Spleen (tissue), 11 donors: ENCODE data around the gene PRKCD. TPM values are rescaled to one million over a fixed set of nuclear protein-coding genes. Genes with fewer than 3 reads are reported as not detected.
"Not testable (repeated sequence)": the region's sequence is repeated elsewhere in the genome, so short reads cannot be mapped to it uniquely, and the experiment has no call there.

Experiments used
- DNase-seq: peaks from one replicate; pipeline ENCODE4 v3.0.0-alpha.2; 2020
- H3K27ac ChIP-seq, 8 donors: fragments of 200-600 bp; sonication (generic) in 7 of 8; 1 replicate in 4 of 8; 2 replicates in 4 of 8; pipeline versions ENCODE4 v1.5.0 to v1.8.0; 2016 to 2021; ENCODE audit warnings: inconsistent platforms in 4 of 8, mild to moderate bottlenecking in 4 of 8, moderate library complexity in 1 of 8
- H3K27me3 ChIP-seq, 7 donors: fragments of 200-600 bp; sonication (generic) in 6 of 7; replicated peaks in 1 of 7; 1 replicate in 4 of 7; 2 replicates in 3 of 7; pipeline versions ENCODE4 v1.5.0 to v1.8.0; 2016 to 2021; ENCODE audit warnings: inconsistent platforms in 3 of 7, mild to moderate bottlenecking in 1 of 7
- H3K36me3 ChIP-seq, 6 donors: fragments of 200-600 bp; sonication (generic) in 5 of 6; 1 replicate in 4 of 6; 2 replicates in 2 of 6; pipeline versions ENCODE4 v1.5.0 to v1.8.0; 2016 to 2021; ENCODE audit warnings: inconsistent platforms in 2 of 6
- H3K4me1 ChIP-seq, 6 donors: fragments of 200-600 bp; sonication (generic) in 5 of 6; 1 replicate in 3 of 6; 2 replicates in 3 of 6; pipeline versions ENCODE4 v1.5.0 to v1.8.0; 2016 to 2021; ENCODE audit warnings: inconsistent platforms in 3 of 6
- H3K4me3 ChIP-seq, 8 donors: fragments of 200-600 bp; sonication (generic) in 7 of 8; 1 replicate in 4 of 8; 2 replicates in 4 of 8; pipeline versions ENCODE4 v1.5.0 to v1.8.0; 2016 to 2021; ENCODE audit warnings: inconsistent platforms in 4 of 8, mild to moderate bottlenecking in 4 of 8, moderate library complexity in 2 of 8
- H3K9me3 ChIP-seq, 8 donors: fragments of 200-600 bp; sonication (generic) in 7 of 8; 1 replicate in 4 of 8; 2 replicates in 4 of 8; pipeline versions ENCODE4 v1.5.0 to v1.8.0; 2016 to 2021; ENCODE audit warnings: inconsistent platforms in 4 of 8
- CTCF ChIP-seq, 11 experiments: fragments of 200-600 bp in 7 of 11; fragments of 450-650 bp in 4 of 11; sonication (generic) in 4 of 11; IDR thresholded peaks in 8 of 11; conservative IDR thresholded peaks in 3 of 11; 1 replicate in 7 of 11; 2 replicates in 4 of 11; pipeline versions ENCODE4 v1.4.0 to v1.8.0; 2016 to 2021; ENCODE audit warnings: antibody characterized with exemption in 11 of 11, inconsistent platforms in 4 of 11, mild to moderate bottlenecking in 1 of 11
- POLR2A ChIP-seq, 3 donors: fragments of 450-650 bp; IDR thresholded peaks; one replicate each; pipeline ENCODE4 v1.5.1; 2017; ENCODE audit warnings: antibody characterized with exemption in 3 of 3, mild to moderate bottlenecking in 1 of 3
- POLR2AphosphoS5 ChIP-seq, 3 donors: sonication (generic); formaldehyde crosslinking; IDR thresholded peaks; one replicate each; pipeline ENCODE4 v1.5.1; 2017; ENCODE audit warnings: antibody characterized with exemption in 3 of 3
- WGBS, 5 donors: extraction: QIAGEN DNeasy Blood & Tissue Kit in 3 of 5; methylation state at CpG; one replicate each; pipeline versions ENCODE4 v1.1.5 to v1.1.7; 2013 to 2018; 5-methylcytosine and 5-hydroxymethylcytosine counted together
- intact Hi-C: fragments of 100-400 bp; cut with DNase I; formaldehyde crosslinking; loops from one replicate; pipeline ENCODE4 v1.15.0; 2023; ENCODE audit warnings: low total_unique reads
- polyA plus RNA-seq, 3 donors: library from polyadenylated mRNA; stranded (reverse); fragments of 200-250 nt; gene quantifications; one replicate each; pipeline ENCODE4 v1.2.1, GENCODE V29; 2013
- total RNA-seq, 7 donors: library from RNA; depleted of rRNA in 3 of 7; stranded (reverse); fragments of >200 nt in 3 of 7; fragmentation: NEBNext Ultra II Directional in 4 of 7; extraction: Animal tissue kit (Norgen Biotek cat#: 25700) in 4 of 7; gene quantifications; one replicate each; pipeline versions ENCODE4 v1.1.0 to v1.2.1, GENCODE V29; 2016 to 2021
- donor health status: healthy with polysubstance abuse.
- donor health status: DM: no; HTN: no; CAD: no; lungs with moderate emphysema.
- donor health status: DM: no; HTN: no; CAD: no.
- donor health status: Bipolar disorder and iron deficiency.
- donor health status: healthy.
- donor health status: DM: no; HTN: no; CAD: no.
- donor health status: DM: yes; HTN: yes; CAD: no.

The PRKCD gene
- total and polyA plus RNA-seq, 10 donors: 22.2 to 100 (median 48.5) TPM

DNA sequence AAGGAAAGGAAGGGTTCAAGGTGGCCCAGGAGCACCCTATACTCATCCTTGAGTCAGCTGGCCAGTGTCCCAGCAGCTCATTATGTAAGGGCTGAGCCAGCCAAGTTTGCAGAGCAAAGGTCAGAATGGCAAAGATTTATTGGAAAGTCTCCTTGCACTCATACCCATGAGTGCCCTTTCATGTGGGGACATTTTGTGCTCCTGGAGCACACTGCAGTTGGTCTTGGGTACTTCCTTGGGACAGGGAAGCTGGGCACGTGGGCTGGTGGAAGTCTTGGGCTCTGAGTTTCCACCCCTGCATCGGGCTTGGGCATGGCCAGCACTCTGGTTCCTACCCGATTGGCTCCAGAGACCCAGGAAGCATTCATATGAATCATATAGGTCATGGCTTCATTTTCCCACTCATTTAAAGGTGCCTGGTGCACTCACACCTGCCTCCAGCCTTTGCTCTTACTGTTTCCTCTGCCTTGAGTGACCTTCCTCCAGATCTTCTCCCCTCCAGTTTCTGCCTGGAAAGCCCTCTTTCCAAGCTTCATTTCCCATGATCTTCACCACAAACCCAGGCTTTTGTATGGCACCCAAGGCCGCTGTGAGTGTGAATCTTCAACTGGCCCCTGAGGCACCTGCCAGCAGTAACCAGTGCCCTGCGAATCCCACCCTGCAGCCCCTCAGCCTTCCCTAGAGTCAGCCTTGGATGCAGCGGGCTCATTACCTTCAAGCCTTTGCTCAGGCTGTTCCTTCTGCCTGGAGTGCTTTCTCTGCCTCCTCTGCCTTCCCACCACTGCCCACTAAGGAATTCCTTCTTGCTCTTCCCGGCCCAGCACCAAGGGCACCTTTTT lies 10.5 kb upstream of the PRKCD start:
- intact Hi-C loops: no loop called here
- 81 to 92% (median 89%) methylated on average over 7 of the region's 7 CpGs for WGBS, 5 donors
- Histone ChIP-seq H3K27me3 (peaks cover 0 to 31% (median 1%) of the 10 kb centered on the region in 7 donors), H3K27ac (peak overlapping the region in 1 of 8 donors; percentile 4), H3K4me3 (no peak overlapping the region), H3K9me3 (no peaks in the 10 kb centered on the region), H3K36me3 (no peaks in the 10 kb centered on the region), H3K4me1 (peaks cover 0 to 40% (median 13%) of the 10 kb centered on the region in 6 donors)
- DNase-seq: no peak
- no peak for TF ChIP-seq CTCF (IDR thresholded peaks at IDR 0.05 in 8 of 11, conservative IDR thresholded peaks at IDR 0.05 in 3 of 11)
- no peak for TF ChIP-seq POLR2A (IDR thresholded peaks at IDR 0.05)
- peak in 2 of 3 donors; percentile 14 to 37 for TF ChIP-seq POLR2AphosphoS5 (IDR thresholded peaks at IDR 0.05)

DNA sequence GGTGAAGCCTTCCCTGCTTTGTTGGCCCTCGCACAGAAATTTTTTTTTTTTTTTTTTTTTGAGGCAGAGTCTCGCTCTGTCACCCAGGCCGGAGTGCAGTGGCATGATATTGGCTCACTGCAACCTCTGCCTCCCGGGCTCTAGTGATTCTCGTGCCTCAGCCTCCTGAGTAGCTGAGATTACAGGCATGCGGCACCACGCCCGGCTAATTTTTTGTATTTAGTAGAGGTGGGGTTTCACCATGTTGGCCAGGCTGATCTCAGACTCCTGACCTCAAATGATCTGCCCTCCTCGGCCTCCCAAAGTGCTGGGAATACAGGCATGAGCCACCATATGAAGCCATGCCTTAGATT lies 9.9 kb upstream of the PRKCD start:
- DNase-seq, intact Hi-C loops, H3K27ac ChIP-seq: not testable (repeated sequence)

GRCh38 chr3:53151465-53151864 lies 9.5 kb upstream of the PRKCD start:
- peaks cover 0 to 43% (median 14%) of the 10 kb centered on the region in 6 donors for H3K4me1 ChIP-seq
- WGBS, 5 donors: 87 to 94% (median 91%) methylated on average over 5 of the region's 5 CpGs
- H3K27ac ChIP-seq: no peak overlapping the region

More for the DNA sequence above, 9.9 kb upstream of the PRKCD start:
- H3K9me3 ChIP-seq, H3K4me3 ChIP-seq, H3K36me3 ChIP-seq: not testable (repeated sequence)
- peaks cover 0 to 37% (median 5%) of the 10 kb centered on the region in 7 donors for H3K27me3 ChIP-seq
- H3K4me1 ChIP-seq: peaks cover 0 to 42% (median 13%) of the 10 kb centered on the region in 6 donors
- WGBS, 5 donors: 87 to 94% (median 91%) methylated on average over 9 of the region's 9 CpGs

DNA sequence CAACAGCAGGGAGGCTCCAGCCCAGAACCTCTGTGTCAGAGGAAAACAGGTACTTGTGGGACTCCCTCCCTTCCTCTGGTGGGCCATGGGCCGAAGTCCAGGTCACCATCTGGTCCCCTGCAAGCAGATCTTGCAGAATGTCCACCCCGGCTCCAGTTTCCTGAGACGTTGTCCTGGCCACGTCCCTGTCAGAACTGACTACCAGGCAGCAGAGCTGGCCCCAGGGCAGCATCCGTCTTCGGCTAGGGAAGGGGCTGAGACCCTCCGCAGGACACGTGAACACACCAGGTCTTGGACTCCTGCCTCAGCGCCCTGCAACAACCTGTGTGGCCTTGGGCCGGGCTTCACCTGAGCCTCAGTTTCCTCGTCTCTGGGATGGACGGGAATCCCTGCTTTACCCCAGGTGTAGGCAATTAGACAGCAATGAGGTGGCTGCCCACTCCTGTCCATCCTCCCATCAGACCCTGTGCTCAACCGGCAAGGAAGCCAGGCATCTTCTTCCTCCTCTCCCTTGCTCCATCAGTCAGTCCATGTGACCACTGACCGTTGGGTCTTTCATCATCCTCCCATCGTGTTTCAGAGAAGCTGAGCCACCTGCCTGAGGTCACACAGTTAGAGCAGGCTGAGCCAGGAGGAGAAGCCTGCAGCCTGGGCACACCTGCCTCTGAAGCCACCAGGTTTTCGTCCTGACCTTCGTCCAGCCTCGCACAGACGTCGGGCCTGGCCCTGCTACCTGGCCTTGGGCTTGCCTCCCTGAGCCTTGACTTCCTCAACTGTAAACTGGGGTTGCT lies 8.9 kb upstream of the PRKCD start:
- Histone ChIP-seq H3K36me3 (no peaks in the 10 kb centered on the region), H3K4me3 (no peak overlapping the region), H3K27ac (peak overlapping the region in 1 of 8 donors; percentile 26), H3K9me3 (no peaks in the 10 kb centered on the region), H3K4me1 (peaks cover 0 to 43% (median 15%) of the 10 kb centered on the region in 6 donors), H3K27me3 (peaks cover 0 to 47% (median 9%) of the 10 kb centered on the region in 7 donors)
- 76 to 93% (median 83%) methylated on average over 16 to 20 of the region's 20 CpGs for WGBS, 5 donors
- DNase-seq: no peak
- TF ChIP-seq POLR2AphosphoS5 (IDR thresholded peaks at IDR 0.05) (no peak), POLR2A (IDR thresholded peaks at IDR 0.05) (no peak), CTCF (IDR thresholded peaks at IDR 0.05 in 8 of 11, conservative IDR thresholded peaks at IDR 0.05 in 3 of 11) (no peak)
- intact Hi-C loops: no loop called here

More at GRCh38 chr3:53151465-53151864, 9.5 kb upstream of the PRKCD start:
- Histone ChIP-seq H3K27me3 (peaks cover 0 to 41% (median 5%) of the 10 kb centered on the region in 7 donors), H3K9me3 (no peaks in the 10 kb centered on the region), H3K4me3 (no peak overlapping the region), H3K36me3 (no peaks in the 10 kb centered on the region)
- no peak for TF ChIP-seq POLR2A (IDR thresholded peaks at IDR 0.05)
- no peak for TF ChIP-seq POLR2AphosphoS5 (IDR thresholded peaks at IDR 0.05)
- no peak for TF ChIP-seq CTCF (IDR thresholded peaks at IDR 0.05 in 8 of 11, conservative IDR thresholded peaks at IDR 0.05 in 3 of 11)
- no peak for DNase-seq
- intact Hi-C loops: no loop called here
